ENCODE data around the gene OR9G1.

Gene OR9G1

GRCh38 chr11:56716379-56716854 is 17.5 kb downstream of the OR9G1 start:
- no peak overlapping the region for H3K9ac ChIP-seq (ENCODE audit: low read depth, low read length)
- H3K27me3 ChIP-seq (ENCODE audit: control insufficient read depth, insufficient read depth, low read length): no peaks in the 10 kb centered on the region
- no peaks in the 10 kb centered on the region for H3K9me3 ChIP-seq (ENCODE audit: control insufficient read depth, insufficient read depth, low read length)
- H3K4me3 ChIP-seq (ENCODE audit: low read depth, low read length): no peak overlapping the region
- no peaks in the 10 kb centered on the region for H3K4me1 ChIP-seq (ENCODE audit: control insufficient read depth, insufficient read depth, low read length)
- H3K36me3 ChIP-seq (ENCODE audit: control insufficient read depth, insufficient read depth, low read length): no peaks in the 10 kb centered on the region

GRCh38 chr11:56720513-56720912 is 21.6 kb downstream of the OR9G1 start:
- no peaks in the 10 kb centered on the region for H3K36me3 ChIP-seq (ENCODE audit: control insufficient read depth, insufficient read depth, low read length)
- no peaks in the 10 kb centered on the region for H3K4me1 ChIP-seq (ENCODE audit: control insufficient read depth, insufficient read depth, low read length)
- no peaks in the 10 kb centered on the region for H3K27me3 ChIP-seq (ENCODE audit: control insufficient read depth, insufficient read depth, low read length)
- H3K4me3 ChIP-seq (ENCODE audit: low read depth, low read length): no peak overlapping the region
- no peaks in the 10 kb centered on the region for H3K9me3 ChIP-seq (ENCODE audit: control insufficient read depth, insufficient read depth, low read length)
- no peak overlapping the region for H3K9ac ChIP-seq (ENCODE audit: low read depth, low read length)

- no peak overlapping the region for H3K9ac ChIP-seq (ENCODE audit: low read depth, low read length)
- H3K4me3 ChIP-seq (ENCODE audit: low read depth, low read length): no peak overlapping the region
- no peaks in the 10 kb centered on the region for H3K27me3 ChIP-seq (ENCODE audit: control insufficient read depth, insufficient read depth, low read length)
- H3K9me3 ChIP-seq (ENCODE audit: control insufficient read depth, insufficient read depth, low read length): no peaks in the 10 kb centered on the region
- no peaks in the 10 kb centered on the region for H3K36me3 ChIP-seq (ENCODE audit: control insufficient read depth, insufficient read depth, low read length)
- H3K4me1 ChIP-seq (ENCODE audit: control insufficient read depth, insufficient read depth, low read length): no peaks in the 10 kb centered on the region
These were observed 41.2 kb downstream of the OR9G1 start for GRCh38 chr11:56740107-56740506.

GRCh38 chr11:56740886-56741285 is 42.0 kb downstream of the OR9G1 start:
- Histone ChIP-seq H3K4me3 (ENCODE audit: low read depth, low read length) (no peak overlapping the region), H3K27me3 (ENCODE audit: control insufficient read depth, insufficient read depth, low read length) (no peaks in the 10 kb centered on the region), H3K9ac (ENCODE audit: low read depth, low read length) (no peak overlapping the region), H3K9me3 (ENCODE audit: control insufficient read depth, insufficient read depth, low read length) (no peaks in the 10 kb centered on the region), H3K36me3 (ENCODE audit: control insufficient read depth, insufficient read depth, low read length) (no peaks in the 10 kb centered on the region), H3K4me1 (ENCODE audit: control insufficient read depth, insufficient read depth, low read length) (no peaks in the 10 kb centered on the region)

GRCh38 chr11:56748597-56748996 is 49.7 kb downstream of the OR9G1 start, which contains the start of gene OR9G4:
Gene OR9G4 (minus strand): TSS chr11:56748697. CDS start chr11:56743766, 4,931 bp downstream.
- no peaks in the 10 kb centered on the region for H3K36me3 ChIP-seq (ENCODE audit: control insufficient read depth, insufficient read depth, low read length)
- H3K4me3 ChIP-seq (ENCODE audit: low read depth, low read length): no peak within 1 kb of the TSS
- no peaks in the 10 kb centered on the region for H3K27me3 ChIP-seq (ENCODE audit: control insufficient read depth, insufficient read depth, low read length)
- H3K9ac ChIP-seq (ENCODE audit: low read depth, low read length): no peak within 1 kb of the TSS
- no peaks in the 10 kb centered on the region for H3K9me3 ChIP-seq (ENCODE audit: control insufficient read depth, insufficient read depth, low read length)
- no peaks in the 10 kb centered on the region for H3K4me1 ChIP-seq (ENCODE audit: control insufficient read depth, insufficient read depth, low read length)

- H3K4me3 ChIP-seq (ENCODE audit: low read depth, low read length): no peak overlapping the region
- H3K9ac ChIP-seq (ENCODE audit: low read depth, low read length): no peak overlapping the region
- no peaks in the 10 kb centered on the region for H3K4me1 ChIP-seq (ENCODE audit: control insufficient read depth, insufficient read depth, low read length)
- H3K27me3 ChIP-seq (ENCODE audit: control insufficient read depth, insufficient read depth, low read length): no peaks in the 10 kb centered on the region
- H3K36me3 ChIP-seq (ENCODE audit: control insufficient read depth, insufficient read depth, low read length): no peaks in the 10 kb centered on the region
- no peaks in the 10 kb centered on the region for H3K9me3 ChIP-seq (ENCODE audit: control insufficient read depth, insufficient read depth, low read length)
These were observed 51.3 kb downstream of the OR9G1 start for GRCh38 chr11:56750190-56750589.

- no peak overlapping the region for H3K4me3 ChIP-seq (ENCODE audit: low read depth, low read length)
- no peaks in the 10 kb centered on the region for H3K36me3 ChIP-seq (ENCODE audit: control insufficient read depth, insufficient read depth, low read length)
- no peaks in the 10 kb centered on the region for H3K9me3 ChIP-seq (ENCODE audit: control insufficient read depth, insufficient read depth, low read length)
- H3K4me1 ChIP-seq (ENCODE audit: control insufficient read depth, insufficient read depth, low read length): no peaks in the 10 kb centered on the region
- no peaks in the 10 kb centered on the region for H3K27me3 ChIP-seq (ENCODE audit: control insufficient read depth, insufficient read depth, low read length)
- H3K9ac ChIP-seq (ENCODE audit: low read depth, low read length): no peak overlapping the region
These were observed 52.6 kb downstream of the OR9G1 start for GRCh38 chr11:56751480-56751879.

All from iPS-15b (cell line).